HCT116 (cell line): ENCODE results near the gene CA6. TPM values are rescaled to one million over a fixed set of nuclear protein-coding genes. Genes with fewer than 3 reads are reported as not detected.
"Not testable (repeated sequence)": the region's sequence is repeated elsewhere in the genome, so short reads cannot be mapped to it uniquely, and the experiment has no call there.

Source experiments
- ATAC-seq: fragments of 200-7000 bp; cut with Tn5 transposase; 2 replicates; pipeline ENCODE4 v1.9.1; 2020; ENCODE audit warnings: mild to moderate bottlenecking, moderate library complexity
- BruUV-seq: library from RNA; stranded (reverse); fragments of 400-500 nt; replicated peaks from 2 replicates; lab custom pipeline; 2021; lab: Mats Ljungman, UMichigan
- CTCF ChIA-PET: fragments of 300-600 bp; sonication (Branson Sonifier 250); formaldehyde crosslinking; loops from one replicate; lab custom pipeline; 2021; ENCODE audit warnings: antibody characterized with exemption; lab: Charles Lee
- POLR2A ChIA-PET: fragments of 300-600, 350-600 bp; sonication (Branson Sonifier 250); formaldehyde crosslinking; loops from one replicate; lab custom pipeline; 2021; ENCODE audit warnings: antibody characterized with exemption; lab: Charles Lee
- RAD21 ChIA-PET, 2 experiments: fragments of 300-600 bp; sonication (Branson Sonifier 250); formaldehyde crosslinking; loops; one replicate each; lab custom pipeline; 2023; ENCODE audit warnings: low total read pairs in 2 of 2; ENCODE audit not compliant: uncharacterized antibody in 2 of 2, unreplicated experiment in 2 of 2, low non-redundant PET in 1 of 2; lab: Charles Lee
- DNase-seq: peaks from one replicate; pipeline ENCODE4 v3.0.0-alpha.2; 2010; ENCODE audit warnings: low read depth, low spot score
- H2AFZ ChIP-seq: fragments of 200-600 bp; shearing (Covaris generic), sonication (generic); 2 replicates; pipeline ENCODE4 v1.6.1; 2017; ENCODE audit warnings: low read depth, mixed run types, mixed read lengths, antibody characterized with exemption, low read length; ENCODE audit not compliant: poor library complexity, severe bottlenecking
- H3K27ac ChIP-seq: 2 replicates; pipeline ENCODE4 v1.5.1; 2012; ENCODE audit warnings: low read depth, low read length
- H3K27me3 ChIP-seq: fragments of 200-600 bp; sonication (generic); 2 replicates; pipeline ENCODE4 v1.6.1; 2016; ENCODE audit warnings: mixed run types, low read length, mixed read lengths; ENCODE audit not compliant: insufficient read depth
- H3K36me3 ChIP-seq, 2 experiments: fragments of 200-500 bp in 1 of 2; fragments of 200-600 bp in 1 of 2; sonication (Bioruptor generic) in 1 of 2; sonication (generic) in 1 of 2; 2 replicates each; pipeline versions ENCODE4 v1.5.1 to v1.6.1; 2014 to 2016; ENCODE audit warnings: low read length in 2 of 2, inconsistent platforms in 1 of 2, mixed read lengths in 1 of 2, mixed run types in 1 of 2; ENCODE audit not compliant: insufficient read depth in 2 of 2, control insufficient read depth in 1 of 2
- H3K4me1 ChIP-seq, 2 experiments: fragments of 200-600 bp in 1 of 2; sonication (generic) in 1 of 2; 2 replicates each; pipeline versions ENCODE4 v1.5.1 to v1.6.1; 2012 to 2017; ENCODE audit warnings: low read length in 2 of 2, inconsistent platforms in 1 of 2, mild to moderate bottlenecking in 1 of 2, mixed read lengths in 1 of 2, mixed run types in 1 of 2, moderate library complexity in 1 of 2; ENCODE audit not compliant: insufficient read depth in 2 of 2, control insufficient read depth in 1 of 2
- H3K4me2 ChIP-seq: fragments of 200-600 bp; sonication (generic); 2 replicates; pipeline ENCODE4 v1.6.1; 2017; ENCODE audit warnings: mixed run types, low read length, mixed read lengths
- H3K4me3 ChIP-seq, 2 experiments: fragments of 200-600 bp in 1 of 2; sonication (generic) in 1 of 2; replicated peaks in 1 of 2; 2 replicates each; pipeline ENCODE4 v1.5.1; 2011 to 2016; ENCODE audit warnings: low read length in 2 of 2, control low read depth in 1 of 2, low read depth in 1 of 2, mild to moderate bottlenecking in 1 of 2, mixed read lengths in 1 of 2, mixed run types in 1 of 2
- H3K79me2 ChIP-seq: fragments of 200-600 bp; sonication (generic); 2 replicates; pipeline ENCODE4 v1.6.1; 2017; ENCODE audit warnings: mild to moderate bottlenecking, mixed run types, low read length, moderate library complexity, mixed read lengths; ENCODE audit not compliant: insufficient read depth
- H3K9ac ChIP-seq: fragments of 200-600 bp; sonication (generic); 2 replicates; pipeline ENCODE4 v1.6.1; 2016; ENCODE audit warnings: low read length, mixed read lengths
- H3K9me2 ChIP-seq: fragments of 200-600 bp; sonication (generic), shearing (Covaris generic); 2 replicates; pipeline ENCODE4 v1.6.1; 2017; ENCODE audit warnings: mixed run types, mild to moderate bottlenecking, moderate library complexity; ENCODE audit not compliant: insufficient read depth
- H3K9me3 ChIP-seq, 2 experiments: fragments of 200-500 bp in 1 of 2; fragments of 200-600 bp in 1 of 2; sonication (Bioruptor generic) in 1 of 2; sonication (generic) in 1 of 2; 2 replicates each; pipeline ENCODE4 v1.6.1; 2014 to 2017; ENCODE audit warnings: low read length in 2 of 2, mixed read lengths in 2 of 2, inconsistent platforms in 1 of 2, low read depth in 1 of 2, mild to moderate bottlenecking in 1 of 2, mixed run types in 1 of 2, moderate library complexity in 1 of 2; ENCODE audit not compliant: control insufficient read depth in 1 of 2, insufficient read depth in 1 of 2
- H4K20me1 ChIP-seq: fragments of 200-600 bp; sonication (generic), shearing (Covaris generic); 2 replicates; pipeline ENCODE4 v1.6.1; 2017; ENCODE audit warnings: mixed run types, mild to moderate bottlenecking, moderate library complexity; ENCODE audit not compliant: insufficient read depth
- EZH2 ChIP-seq: fragments of 200-600 bp; sonication (generic); IDR thresholded peaks from 2 replicates; pipeline ENCODE4 v1.6.1; 2017; ENCODE audit warnings: antibody characterized with exemption, mixed run types
- RAD21 ChIP-seq: IDR thresholded peaks from 2 replicates; pipeline ENCODE4 v1.6.1; 2012; ENCODE audit warnings: low read depth, mild to moderate bottlenecking
- YY1 ChIP-seq: IDR thresholded peaks from 2 replicates; pipeline ENCODE4 v1.6.1; 2011; ENCODE audit warnings: low read length, low read depth, moderate library complexity, mild to moderate bottlenecking; ENCODE audit not compliant: insufficient replicate concordance; ENCODE audit errors: extremely low read depth
- intact Hi-C: fragments of 100-400 bp; cut with micrococcal nuclease; formaldehyde crosslinking; loops from 2 replicates; pipeline ENCODE4 v1.10.0; 2022
- total RNA-seq: library from RNA; stranded (reverse); gene quantifications from one replicate; pipeline ENCODE4 v1.2.1, GENCODE V29; 2021; ENCODE audit not compliant: unreplicated experiment
- TF ChIP-seq, protein P1 (sequence below): IDR thresholded peaks from 2 replicates; pipeline ENCODE4 v1.6.1; 2012; ENCODE audit warnings: low read depth
- TF ChIP-seq, protein P2 (sequence below): IDR thresholded peaks from 2 replicates; pipeline ENCODE4 v1.6.1; 2012

The CA6 gene
- total RNA-seq, 1 experiment from 2014 or later, result not detected

DNA sequence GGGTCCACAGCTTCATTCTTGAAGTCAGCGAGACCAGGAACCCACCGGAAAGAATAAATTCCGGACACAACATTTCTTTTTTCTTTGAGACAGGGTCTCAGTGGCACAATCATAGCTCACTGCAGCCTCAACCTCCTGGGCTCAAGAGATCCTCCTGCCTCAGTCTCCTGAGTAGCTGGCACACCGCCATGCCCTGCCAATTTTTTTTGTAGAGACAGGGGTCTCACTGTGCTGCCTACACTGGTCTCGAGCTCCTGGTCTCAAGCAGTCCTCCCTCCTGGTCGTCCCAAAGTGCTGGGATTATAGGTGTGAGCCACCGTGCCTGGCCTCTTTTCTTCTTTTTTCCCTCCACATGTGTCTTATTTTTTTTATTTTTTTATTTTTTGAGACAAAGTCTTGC, 46.6 kb upstream of the CA6 start (continued):
- TF ChIP-seq, protein P1, sequence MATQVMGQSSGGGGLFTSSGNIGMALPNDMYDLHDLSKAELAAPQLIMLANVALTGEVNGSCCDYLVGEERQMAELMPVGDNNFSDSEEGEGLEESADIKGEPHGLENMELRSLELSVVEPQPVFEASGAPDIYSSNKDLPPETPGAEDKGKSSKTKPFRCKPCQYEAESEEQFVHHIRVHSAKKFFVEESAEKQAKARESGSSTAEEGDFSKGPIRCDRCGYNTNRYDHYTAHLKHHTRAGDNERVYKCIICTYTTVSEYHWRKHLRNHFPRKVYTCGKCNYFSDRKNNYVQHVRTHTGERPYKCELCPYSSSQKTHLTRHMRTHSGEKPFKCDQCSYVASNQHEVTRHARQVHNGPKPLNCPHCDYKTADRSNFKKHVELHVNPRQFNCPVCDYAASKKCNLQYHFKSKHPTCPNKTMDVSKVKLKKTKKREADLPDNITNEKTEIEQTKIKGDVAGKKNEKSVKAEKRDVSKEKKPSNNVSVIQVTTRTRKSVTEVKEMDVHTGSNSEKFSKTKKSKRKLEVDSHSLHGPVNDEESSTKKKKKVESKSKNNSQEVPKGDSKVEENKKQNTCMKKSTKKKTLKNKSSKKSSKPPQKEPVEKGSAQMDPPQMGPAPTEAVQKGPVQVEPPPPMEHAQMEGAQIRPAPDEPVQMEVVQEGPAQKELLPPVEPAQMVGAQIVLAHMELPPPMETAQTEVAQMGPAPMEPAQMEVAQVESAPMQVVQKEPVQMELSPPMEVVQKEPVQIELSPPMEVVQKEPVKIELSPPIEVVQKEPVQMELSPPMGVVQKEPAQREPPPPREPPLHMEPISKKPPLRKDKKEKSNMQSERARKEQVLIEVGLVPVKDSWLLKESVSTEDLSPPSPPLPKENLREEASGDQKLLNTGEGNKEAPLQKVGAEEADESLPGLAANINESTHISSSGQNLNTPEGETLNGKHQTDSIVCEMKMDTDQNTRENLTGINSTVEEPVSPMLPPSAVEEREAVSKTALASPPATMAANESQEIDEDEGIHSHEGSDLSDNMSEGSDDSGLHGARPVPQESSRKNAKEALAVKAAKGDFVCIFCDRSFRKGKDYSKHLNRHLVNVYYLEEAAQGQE, result no peak
- TF ChIP-seq RAD21 (no peak), EZH2 (no peak), YY1 (no peak)
- TF ChIP-seq, protein P2, sequence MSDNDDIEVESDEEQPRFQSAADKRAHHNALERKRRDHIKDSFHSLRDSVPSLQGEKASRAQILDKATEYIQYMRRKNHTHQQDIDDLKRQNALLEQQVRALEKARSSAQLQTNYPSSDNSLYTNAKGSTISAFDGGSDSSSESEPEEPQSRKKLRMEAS, result no peak

DNA sequence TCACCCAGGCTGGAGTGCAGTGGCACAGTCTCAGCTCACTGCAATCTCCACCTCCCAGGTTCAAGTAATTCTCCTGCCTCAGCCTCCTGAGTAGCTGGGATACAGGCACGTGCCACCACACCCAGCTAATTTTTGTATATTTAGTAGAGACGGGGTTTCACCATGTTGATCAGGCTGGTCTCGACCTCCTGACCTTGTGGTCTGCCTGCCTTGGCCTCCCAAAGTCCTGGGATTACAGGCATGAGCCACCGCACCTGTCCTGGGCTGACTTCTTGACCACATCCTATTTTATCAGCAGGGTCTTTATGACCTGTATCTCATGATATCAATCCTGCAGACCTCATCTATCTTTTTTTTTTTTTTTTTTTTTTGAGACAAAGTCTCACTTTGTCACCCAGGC, 45.0 kb upstream of the CA6 start:
- RAD21 ChIA-PET, H3K27me3 ChIP-seq, H3K9ac ChIP-seq, H4K20me1 ChIP-seq, CTCF ChIA-PET, BruUV-seq, H3K36me3 ChIP-seq, H3K9me2 ChIP-seq, intact Hi-C loops, H3K79me2 ChIP-seq, H3K4me3 ChIP-seq, H2AFZ ChIP-seq, ATAC-seq, DNase-seq, H3K9me3 ChIP-seq: not testable (repeated sequence)
- H3K4me1 ChIP-seq, result peaks cover 63 to 72% of the 10 kb centered on the region in 2 experiments
- H3K27ac ChIP-seq, result peak overlapping the region; percentile 93
- peak overlapping the region; percentile 67 for H3K4me2 ChIP-seq
- POLR2A ChIA-PET, result interaction anchor here (2.1 to 3.3 kb wide), 2 partner anchors 10 to 27 kb away, joined by 7 to 10 read pairs; no protein-coding TSS in a partner anchor
